ENCODE data around the gene STRA6.

DNA sequence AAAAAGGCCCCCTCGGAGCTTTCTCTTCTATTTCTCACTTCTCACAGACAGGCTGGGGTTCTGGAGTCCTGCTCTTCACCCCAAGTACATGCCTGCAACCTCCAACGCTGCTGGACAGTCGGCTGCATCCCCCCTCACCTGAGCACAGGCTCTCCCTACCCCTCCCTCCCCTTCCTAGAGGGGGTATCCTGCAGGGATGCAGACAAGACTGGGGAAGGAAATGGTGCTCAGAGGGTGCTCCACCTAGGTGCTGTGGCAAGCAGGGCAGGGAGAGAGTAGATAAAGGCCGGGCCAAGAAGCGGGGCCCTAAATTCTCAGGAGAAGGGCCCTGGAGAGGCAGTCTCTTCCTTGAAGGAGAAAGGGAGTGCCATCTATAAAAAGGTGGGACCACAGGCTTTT is 7.0 kb upstream of the STRA6 start:
- TF ChIP-seq, protein P1, sequence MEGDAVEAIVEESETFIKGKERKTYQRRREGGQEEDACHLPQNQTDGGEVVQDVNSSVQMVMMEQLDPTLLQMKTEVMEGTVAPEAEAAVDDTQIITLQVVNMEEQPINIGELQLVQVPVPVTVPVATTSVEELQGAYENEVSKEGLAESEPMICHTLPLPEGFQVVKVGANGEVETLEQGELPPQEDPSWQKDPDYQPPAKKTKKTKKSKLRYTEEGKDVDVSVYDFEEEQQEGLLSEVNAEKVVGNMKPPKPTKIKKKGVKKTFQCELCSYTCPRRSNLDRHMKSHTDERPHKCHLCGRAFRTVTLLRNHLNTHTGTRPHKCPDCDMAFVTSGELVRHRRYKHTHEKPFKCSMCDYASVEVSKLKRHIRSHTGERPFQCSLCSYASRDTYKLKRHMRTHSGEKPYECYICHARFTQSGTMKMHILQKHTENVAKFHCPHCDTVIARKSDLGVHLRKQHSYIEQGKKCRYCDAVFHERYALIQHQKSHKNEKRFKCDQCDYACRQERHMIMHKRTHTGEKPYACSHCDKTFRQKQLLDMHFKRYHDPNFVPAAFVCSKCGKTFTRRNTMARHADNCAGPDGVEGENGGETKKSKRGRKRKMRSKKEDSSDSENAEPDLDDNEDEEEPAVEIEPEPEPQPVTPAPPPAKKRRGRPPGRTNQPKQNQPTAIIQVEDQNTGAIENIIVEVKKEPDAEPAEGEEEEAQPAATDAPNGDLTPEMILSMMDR (IDR thresholded peaks at IDR 0.05) = no peak
- no peak for TF ChIP-seq POLR2A (IDR thresholded peaks at IDR 0.05)
